ENCODE data around the gene CDC20.

Gene CDC20

GRCh38 chr1:43329995-43330751 is 28.6 kb upstream of the CDC20 start:
- DNase-seq: no peak

- DNase-seq: no peak
Observed at GRCh38 chr1:43331688-43332087, 27.1 kb upstream of the CDC20 start.

GRCh38 chr1:43334453-43335205 is 24.2 kb upstream of the CDC20 start:
- no peak for DNase-seq

GRCh38 chr1:43337588-43337987 is 21.2 kb upstream of the CDC20 start, which contains the start of gene MPL:
TSS of gene MPL (plus strand) at chr1:43337818. CDS start at chr1:43337849, 31 bp downstream.
- DNase-seq: no peak

GRCh38 chr1:43338001-43338400 is 20.8 kb upstream of the CDC20 start:
- no peak for DNase-seq

- DNase-seq: no peak
Observed at GRCh38 chr1:43339584-43340232, 19.1 kb upstream of the CDC20 start.

GRCh38 chr1:43340559-43340958 is 18.2 kb upstream of the CDC20 start:
- no peak for DNase-seq

GRCh38 chr1:43344267-43344850 is 14.4 kb upstream of the CDC20 start:
- DNase-seq: no peak

- no peak for DNase-seq
Observed at GRCh38 chr1:43345120-43345519, 13.7 kb upstream of the CDC20 start.

- no peak for DNase-seq
Observed at GRCh38 chr1:43346636-43347035, 12.1 kb upstream of the CDC20 start.

- DNase-seq: no peak
Observed at GRCh38 chr1:43348343-43348808, 10.4 kb upstream of the CDC20 start.

- DNase-seq: peak in 1 of 4 experiments; percentile 23
Observed at GRCh38 chr1:43348809-43349593, 9.8 kb upstream of the CDC20 start.

GRCh38 chr1:43349594-43350306 is 9.0 kb upstream of the CDC20 start:
- no peak for DNase-seq

GRCh38 chr1:43350976-43351375 is 7.8 kb upstream of the CDC20 start:
- no peak for DNase-seq

- no peak for DNase-seq
Observed at GRCh38 chr1:43351421-43352350, 7.1 kb upstream of the CDC20 start.

GRCh38 chr1:43352351-43352705 is 6.5 kb upstream of the CDC20 start:
- DNase-seq: no peak

GRCh38 chr1:43352881-43353280 is 5.9 kb upstream of the CDC20 start:
- DNase-seq: no peak

- DNase-seq: no peak
Observed at GRCh38 chr1:43354471-43354870, 4.3 kb upstream of the CDC20 start.

- no peak for DNase-seq
Observed at GRCh38 chr1:43354936-43355335, 3.8 kb upstream of the CDC20 start.

GRCh38 chr1:43357251-43357650 is 1.5 kb upstream of the CDC20 start:
- no peak for DNase-seq
